ENCODE data around the gene KCNIP2. TPM values are rescaled to one million over a fixed set of nuclear protein-coding genes. Genes with fewer than 3 reads are reported as not detected.

Gene KCNIP2
- total and polyA plus RNA-seq, 4 donors = 3.9 to 9.0 (median 4.3) TPM; not detected in 1

GRCh38 chr10:101827919-101828600 lies 15.5 kb downstream of the KCNIP2 start:
- intact Hi-C loops (cut with DNase I) = no loop called here
- Histone ChIP-seq H3K36me3 (ENCODE audit: control insufficient read depth in 1 of 2, insufficient read depth in 2 of 2, low read length in 1 of 2) (no peaks in the 10 kb centered on the region), H3K9me3 (ENCODE audit: control insufficient read depth, low read length) (no peaks in the 10 kb centered on the region), H3K4me3 (ENCODE audit: low read length in 2 of 2) (no peak overlapping the region), H3K4me1 (ENCODE audit: control insufficient read depth in 1 of 2, insufficient read depth in 2 of 2, low read length in 2 of 2) (no peaks in the 10 kb centered on the region), H3K27ac (ENCODE audit: low read depth in 1 of 2, low read length in 2 of 2) (no peak overlapping the region), H3K27me3 (ENCODE audit: control insufficient read depth in 1 of 2, insufficient read depth in 2 of 2, low read length in 1 of 2) (no peaks in the 10 kb centered on the region)
- WGBS, 2 donors = 91 to 94% methylated on average over 10 of the region's 10 CpGs
- ATAC-seq (ENCODE audit: low FRiP score) (no peak), DNase-seq (peak in 1 of 2 donors; percentile 63)

GRCh38 chr10:101826852-101827434 lies 16.7 kb downstream of the KCNIP2 start:
- ATAC-seq (ENCODE audit: low FRiP score) (no peak), DNase-seq (peak in 1 of 2 donors; percentile 23)
- no peaks in the 10 kb centered on the region for H3K9me3 ChIP-seq (ENCODE audit: control insufficient read depth, low read length)
- no peak overlapping the region for H3K4me3 ChIP-seq (ENCODE audit: low read length in 2 of 2)
- H3K4me1 ChIP-seq (ENCODE audit: control insufficient read depth in 1 of 2, insufficient read depth in 2 of 2, low read length in 2 of 2) = no peaks in the 10 kb centered on the region
- H3K27ac ChIP-seq (ENCODE audit: low read depth in 1 of 2, low read length in 2 of 2) = no peak overlapping the region
- 83 to 95% methylated on average over 5 of the region's 5 CpGs for WGBS, 2 donors
- intact Hi-C loops (cut with DNase I) = no loop called here
- H3K27me3 ChIP-seq (ENCODE audit: control insufficient read depth in 1 of 2, insufficient read depth in 2 of 2, low read length in 1 of 2) = no peaks in the 10 kb centered on the region
- H3K36me3 ChIP-seq (ENCODE audit: control insufficient read depth in 1 of 2, insufficient read depth in 2 of 2, low read length in 1 of 2) = no peaks in the 10 kb centered on the region

- 89 to 91% methylated on average over 2 of the region's 2 CpGs for WGBS, 2 donors
- H3K4me1 ChIP-seq (ENCODE audit: control insufficient read depth in 1 of 2, insufficient read depth in 2 of 2, low read length in 2 of 2) = no peaks in the 10 kb centered on the region
- ATAC-seq (ENCODE audit: low FRiP score) = no peak
- H3K36me3 ChIP-seq (ENCODE audit: control insufficient read depth in 1 of 2, insufficient read depth in 2 of 2, low read length in 1 of 2) = no peaks in the 10 kb centered on the region
- H3K27ac ChIP-seq (ENCODE audit: low read depth in 1 of 2, low read length in 2 of 2) = no peak overlapping the region
- no peak overlapping the region for H3K4me3 ChIP-seq (ENCODE audit: low read length in 2 of 2)
- no peaks in the 10 kb centered on the region for H3K27me3 ChIP-seq (ENCODE audit: control insufficient read depth in 1 of 2, insufficient read depth in 2 of 2, low read length in 1 of 2)
- intact Hi-C loops (cut with DNase I) = no loop called here
- no peaks in the 10 kb centered on the region for H3K9me3 ChIP-seq (ENCODE audit: control insufficient read depth, low read length)
- no peak for DNase-seq
Measured at GRCh38 chr10:101824736-101825135, 18.9 kb downstream of the KCNIP2 start.

GRCh38 chr10:101818872-101819633 lies 24.5 kb downstream of the KCNIP2 start:
- 23 to 24% methylated on average over 14 of the region's 14 CpGs for WGBS, 2 donors
- no peaks in the 10 kb centered on the region for H3K4me1 ChIP-seq (ENCODE audit: control insufficient read depth in 1 of 2, insufficient read depth in 2 of 2, low read length in 2 of 2)
- no peaks in the 10 kb centered on the region for H3K36me3 ChIP-seq (ENCODE audit: control insufficient read depth in 1 of 2, insufficient read depth in 2 of 2, low read length in 1 of 2)
- H3K9me3 ChIP-seq (ENCODE audit: control insufficient read depth, low read length) = no peaks in the 10 kb centered on the region
- peak; percentile 4 for ATAC-seq (ENCODE audit: low FRiP score)
- no peak for DNase-seq
- intact Hi-C loops (cut with DNase I) = no loop called here
- no peak overlapping the region for H3K4me3 ChIP-seq (ENCODE audit: low read length in 2 of 2)
- peak overlapping the region in 1 of 2 donors; percentile 24 for H3K27ac ChIP-seq (ENCODE audit: low read depth in 1 of 2, low read length in 2 of 2)
- H3K27me3 ChIP-seq (ENCODE audit: control insufficient read depth in 1 of 2, insufficient read depth in 2 of 2, low read length in 1 of 2) = no peaks in the 10 kb centered on the region

- WGBS, 2 donors = 0% methylated on average over 41 to 47 of the region's 47 CpGs
- intact Hi-C loops (cut with DNase I) = no loop called here
- H3K9me3 ChIP-seq (ENCODE audit: control insufficient read depth, low read length) = no peaks in the 10 kb centered on the region
- H3K4me1 ChIP-seq (ENCODE audit: control insufficient read depth in 1 of 2, insufficient read depth in 2 of 2, low read length in 2 of 2) = no peaks in the 10 kb centered on the region
- DNase-seq (peak; percentile 99), ATAC-seq (ENCODE audit: low FRiP score) (peak; percentile 97)
- H3K27ac ChIP-seq (ENCODE audit: low read depth in 1 of 2, low read length in 2 of 2) = peak within 1 kb of the TSS; percentile 20 to 61
- no peaks in the 10 kb centered on the region for H3K27me3 ChIP-seq (ENCODE audit: control insufficient read depth in 1 of 2, insufficient read depth in 2 of 2, low read length in 1 of 2)
- H3K4me3 ChIP-seq (ENCODE audit: low read length in 2 of 2) = peak within 1 kb of the TSS; percentile 87 to 90
- H3K36me3 ChIP-seq (ENCODE audit: control insufficient read depth in 1 of 2, insufficient read depth in 2 of 2, low read length in 1 of 2) = no peaks in the 10 kb centered on the region
Measured at GRCh38 chr10:101818119-101818871, 25.3 kb downstream of the KCNIP2 start, which contains the start of gene OGA. Gene OGA (minus strand): TSS chr10:101818444. CDS start chr10:101818022, 422 bp downstream.

- peak overlapping the region; percentile 20 to 61 for H3K27ac ChIP-seq (ENCODE audit: low read depth in 1 of 2, low read length in 2 of 2)
- H3K27me3 ChIP-seq (ENCODE audit: control insufficient read depth in 1 of 2, insufficient read depth in 2 of 2, low read length in 1 of 2) = no peaks in the 10 kb centered on the region
- peak; percentile 95 for DNase-seq
- H3K9me3 ChIP-seq (ENCODE audit: control insufficient read depth, low read length) = no peaks in the 10 kb centered on the region
- WGBS, 2 donors = 1% methylated on average over 44 of the region's 44 CpGs
- H3K4me1 ChIP-seq (ENCODE audit: control insufficient read depth in 1 of 2, insufficient read depth in 2 of 2, low read length in 2 of 2) = no peaks in the 10 kb centered on the region
- intact Hi-C loops (cut with DNase I) = no loop called here
- peak; percentile 82 for ATAC-seq (ENCODE audit: low FRiP score)
- no peaks in the 10 kb centered on the region for H3K36me3 ChIP-seq (ENCODE audit: control insufficient read depth in 1 of 2, insufficient read depth in 2 of 2, low read length in 1 of 2)
- H3K4me3 ChIP-seq (ENCODE audit: low read length in 2 of 2) = peak overlapping the region; percentile 87 to 90
Measured at GRCh38 chr10:101817337-101818118, 26.1 kb downstream of the KCNIP2 start.

GRCh38 chr10:101816913-101817336 lies 26.7 kb downstream of the KCNIP2 start:
- no peak for ATAC-seq (ENCODE audit: low FRiP score)
- intact Hi-C loops (cut with DNase I) = no loop called here
- H3K27ac ChIP-seq (ENCODE audit: low read depth in 1 of 2, low read length in 2 of 2) = no peak overlapping the region
- no peak for DNase-seq
- no peaks in the 10 kb centered on the region for H3K36me3 ChIP-seq (ENCODE audit: control insufficient read depth in 1 of 2, insufficient read depth in 2 of 2, low read length in 1 of 2)
- WGBS, 2 donors = 0% methylated on average over 14 of the region's 14 CpGs
- H3K4me3 ChIP-seq (ENCODE audit: low read length in 2 of 2) = peak overlapping the region; percentile 87 to 90
- peaks cover 0 to 2% of the 10 kb centered on the region in 2 donors for H3K4me1 ChIP-seq (ENCODE audit: control insufficient read depth in 1 of 2, insufficient read depth in 2 of 2, low read length in 2 of 2)
- no peaks in the 10 kb centered on the region for H3K27me3 ChIP-seq (ENCODE audit: control insufficient read depth in 1 of 2, insufficient read depth in 2 of 2, low read length in 1 of 2)
- H3K9me3 ChIP-seq (ENCODE audit: control insufficient read depth, low read length) = no peaks in the 10 kb centered on the region

GRCh38 chr10:101816376-101816775 lies 27.2 kb downstream of the KCNIP2 start:
- Histone ChIP-seq H3K4me3 (ENCODE audit: low read length in 2 of 2) (peak overlapping the region; percentile 87 to 90), H3K27ac (ENCODE audit: low read depth in 1 of 2, low read length in 2 of 2) (no peak overlapping the region), H3K9me3 (ENCODE audit: control insufficient read depth, low read length) (no peaks in the 10 kb centered on the region), H3K27me3 (ENCODE audit: control insufficient read depth in 1 of 2, insufficient read depth in 2 of 2, low read length in 1 of 2) (no peaks in the 10 kb centered on the region), H3K36me3 (ENCODE audit: control insufficient read depth in 1 of 2, insufficient read depth in 2 of 2, low read length in 1 of 2) (no peaks in the 10 kb centered on the region), H3K4me1 (ENCODE audit: control insufficient read depth in 1 of 2, insufficient read depth in 2 of 2, low read length in 2 of 2) (peaks cover 0 to 2% of the 10 kb centered on the region in 2 donors)
- DNase-seq (no peak), ATAC-seq (ENCODE audit: low FRiP score) (no peak)
- WGBS, 2 donors = 1% methylated on average over 5 of the region's 5 CpGs
- intact Hi-C loops (cut with DNase I) = no loop called here
